RWPE1 (cell line): ENCODE measurements around the gene MYF5.

Source experiments
- CTCF ChIA-PET: fragments of 350-600 bp; sonication (Branson Sonifier 250); formaldehyde crosslinking; extraction: SDS; loops from one replicate; lab custom pipeline; 2021; lab: Yijun Ruan, JAX
- POLR2A ChIA-PET: fragments of 400-600 bp; formaldehyde crosslinking; extraction: SDS; loops from one replicate; lab custom pipeline; 2020; ENCODE audit warnings: antibody characterized with exemption; ENCODE audit not compliant: low non-redundant PET; lab: Yijun Ruan, JAX
- DNase-seq: peaks from one replicate; pipeline ENCODE4 v3.0.0; 2012; ENCODE audit warnings: low spot score
- H3K27ac ChIP-seq: fragments of 450-650 bp; 2 replicates; pipeline ENCODE4 v1.5.1; 2017
- TF ChIP-seq, protein P1 (sequence below): fragments of 450-650 bp; conservative IDR thresholded peaks from 2 replicates; pipeline ENCODE4 v1.5.1; 2017; ENCODE audit warnings: low read depth, mild to moderate bottlenecking

MYF5 gene

DNA sequence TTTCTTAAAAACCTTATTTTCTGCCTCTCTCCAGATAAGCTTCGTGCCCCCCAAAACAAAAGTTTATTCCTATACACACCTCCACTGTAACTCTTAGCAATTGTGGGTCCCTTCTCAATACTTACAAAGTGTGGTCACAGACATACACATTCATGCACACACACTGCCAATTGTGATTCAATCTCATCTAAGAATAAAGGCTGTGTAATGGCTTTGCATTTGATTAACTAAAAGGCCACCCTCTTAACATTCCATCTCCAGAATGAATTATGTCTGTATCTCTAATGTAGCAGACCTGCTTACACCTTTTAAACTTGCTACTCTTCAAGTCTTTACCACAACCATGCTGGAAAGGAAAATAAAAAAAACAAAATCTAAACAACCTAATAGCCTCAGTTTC, 49.5 kb downstream of the MYF5 start:
- TF ChIP-seq, protein P1, sequence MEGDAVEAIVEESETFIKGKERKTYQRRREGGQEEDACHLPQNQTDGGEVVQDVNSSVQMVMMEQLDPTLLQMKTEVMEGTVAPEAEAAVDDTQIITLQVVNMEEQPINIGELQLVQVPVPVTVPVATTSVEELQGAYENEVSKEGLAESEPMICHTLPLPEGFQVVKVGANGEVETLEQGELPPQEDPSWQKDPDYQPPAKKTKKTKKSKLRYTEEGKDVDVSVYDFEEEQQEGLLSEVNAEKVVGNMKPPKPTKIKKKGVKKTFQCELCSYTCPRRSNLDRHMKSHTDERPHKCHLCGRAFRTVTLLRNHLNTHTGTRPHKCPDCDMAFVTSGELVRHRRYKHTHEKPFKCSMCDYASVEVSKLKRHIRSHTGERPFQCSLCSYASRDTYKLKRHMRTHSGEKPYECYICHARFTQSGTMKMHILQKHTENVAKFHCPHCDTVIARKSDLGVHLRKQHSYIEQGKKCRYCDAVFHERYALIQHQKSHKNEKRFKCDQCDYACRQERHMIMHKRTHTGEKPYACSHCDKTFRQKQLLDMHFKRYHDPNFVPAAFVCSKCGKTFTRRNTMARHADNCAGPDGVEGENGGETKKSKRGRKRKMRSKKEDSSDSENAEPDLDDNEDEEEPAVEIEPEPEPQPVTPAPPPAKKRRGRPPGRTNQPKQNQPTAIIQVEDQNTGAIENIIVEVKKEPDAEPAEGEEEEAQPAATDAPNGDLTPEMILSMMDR: no peak
- H3K27ac ChIP-seq: no peak overlapping the region
- no peak for DNase-seq
- CTCF ChIA-PET: no interaction called here
- POLR2A ChIA-PET: no interaction called here

DNA sequence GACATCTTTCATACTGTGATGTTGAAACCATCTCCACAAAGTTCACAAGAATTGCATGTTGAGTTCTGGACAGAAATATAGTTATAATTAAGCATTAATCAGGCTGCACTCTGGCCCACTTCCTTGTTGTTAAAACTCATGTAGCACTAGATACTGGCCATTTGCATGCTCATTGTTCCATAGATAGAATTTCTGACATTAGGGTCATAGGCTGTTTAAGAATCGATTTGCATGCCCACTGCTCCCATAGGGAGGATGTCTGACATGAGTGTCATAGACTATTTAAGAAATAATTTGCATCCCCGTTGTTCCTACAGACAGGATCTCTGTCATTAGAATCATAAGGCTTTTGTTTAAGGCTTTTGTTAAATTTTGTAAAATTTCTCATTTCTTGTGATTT, 50.2 kb downstream of the MYF5 start:
- ChIA-PET POLR2A (no interaction called here), CTCF (no interaction called here)
- DNase-seq: no peak

More for the DNA sequence above, 50.2 kb downstream of the MYF5 start:
- H3K27ac ChIP-seq: no peak overlapping the region
- TF ChIP-seq, protein P1: no peak
